Erythroblast (primary cell): ENCODE results near the gene SMAD2.

Experiments used
- GATA1 ChIP-seq: IDR thresholded peaks from 2 replicates; pipeline ENCODE4 v1.6.1; 2011; ENCODE audit warnings: low read depth, mild to moderate bottlenecking, control low read depth, low read length, moderate library complexity
- POLR2A ChIP-seq: IDR thresholded peaks from 2 replicates; pipeline ENCODE4 v1.6.1; 2011; ENCODE audit warnings: mild to moderate bottlenecking, low read length

DNA sequence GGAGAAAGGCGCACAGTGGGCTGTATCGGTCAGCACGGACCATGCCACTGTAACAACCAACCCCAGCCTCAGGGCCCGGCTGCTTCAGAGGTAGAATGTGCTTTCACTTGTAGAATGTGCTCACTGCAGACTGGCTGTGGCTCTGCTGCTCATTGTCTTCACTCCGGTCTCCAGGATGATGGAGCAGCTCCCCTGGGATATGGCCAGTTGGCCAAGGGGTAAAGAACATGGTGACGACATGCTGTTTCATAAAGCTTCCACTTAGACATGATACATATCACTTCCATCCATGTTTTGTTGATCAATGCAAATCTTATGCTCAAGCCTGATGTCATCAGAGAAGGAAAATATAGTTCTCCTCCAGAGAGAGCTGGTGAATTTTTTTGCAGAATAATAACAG is 127.7 kb downstream of the SMAD2 start:
- TF ChIP-seq POLR2A, result no peak
- TF ChIP-seq GATA1, result no peak
